Measurements from ENCODE around the gene ACP7.
"Not testable (repeated sequence)": the region's sequence is repeated elsewhere in the genome, so short reads cannot be mapped to it uniquely, and the experiment has no call there.

Gene ACP7

GRCh38 chr19:39087907-39088686, 3.9 kb downstream of the ACP7 start:
- Histone ChIP-seq H3K36me3 (ENCODE audit: control insufficient read depth, low read length) (no peaks in the 10 kb centered on the region), H3K79me2 (ENCODE audit: control insufficient read depth, low read length) (no peaks in the 10 kb centered on the region), H3K9me2 (replicated peaks; ENCODE audit: control insufficient read depth, low read length) (no peaks in the 10 kb centered on the region), H3K27me3 (ENCODE audit: control insufficient read depth, low read length) (peaks cover 11% of the 10 kb centered on the region), H3K9me3 (ENCODE audit: control insufficient read depth, insufficient read depth, low read length) (no peaks in the 10 kb centered on the region), H3K4me1 (ENCODE audit: control insufficient read depth, low read length) (no peaks in the 10 kb centered on the region), H4K20me1 (ENCODE audit: control insufficient read depth, insufficient read depth, low read depth, low read length) (no peaks in the 10 kb centered on the region), H3K27ac (ENCODE audit: low read depth, low read length) (no peak overlapping the region), H3K4me2 (ENCODE audit: low read length) (no peak overlapping the region), H3K4me3 (ENCODE audit: low read length) (no peak overlapping the region), H3F3A (ENCODE audit: control insufficient read depth, insufficient read depth) (no peaks in the 10 kb centered on the region)
- TF ChIP-seq, protein P1, sequence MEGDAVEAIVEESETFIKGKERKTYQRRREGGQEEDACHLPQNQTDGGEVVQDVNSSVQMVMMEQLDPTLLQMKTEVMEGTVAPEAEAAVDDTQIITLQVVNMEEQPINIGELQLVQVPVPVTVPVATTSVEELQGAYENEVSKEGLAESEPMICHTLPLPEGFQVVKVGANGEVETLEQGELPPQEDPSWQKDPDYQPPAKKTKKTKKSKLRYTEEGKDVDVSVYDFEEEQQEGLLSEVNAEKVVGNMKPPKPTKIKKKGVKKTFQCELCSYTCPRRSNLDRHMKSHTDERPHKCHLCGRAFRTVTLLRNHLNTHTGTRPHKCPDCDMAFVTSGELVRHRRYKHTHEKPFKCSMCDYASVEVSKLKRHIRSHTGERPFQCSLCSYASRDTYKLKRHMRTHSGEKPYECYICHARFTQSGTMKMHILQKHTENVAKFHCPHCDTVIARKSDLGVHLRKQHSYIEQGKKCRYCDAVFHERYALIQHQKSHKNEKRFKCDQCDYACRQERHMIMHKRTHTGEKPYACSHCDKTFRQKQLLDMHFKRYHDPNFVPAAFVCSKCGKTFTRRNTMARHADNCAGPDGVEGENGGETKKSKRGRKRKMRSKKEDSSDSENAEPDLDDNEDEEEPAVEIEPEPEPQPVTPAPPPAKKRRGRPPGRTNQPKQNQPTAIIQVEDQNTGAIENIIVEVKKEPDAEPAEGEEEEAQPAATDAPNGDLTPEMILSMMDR (IDR thresholded peaks at IDR 0.05; ENCODE audit: low read depth, low read length, poor library complexity, severe bottlenecking): no peak
- no peak for TF ChIP-seq EZH2phosphoT487 (IDR thresholded peaks at IDR 0.05; ENCODE audit: borderline replicate concordance, low read length)

DNA sequence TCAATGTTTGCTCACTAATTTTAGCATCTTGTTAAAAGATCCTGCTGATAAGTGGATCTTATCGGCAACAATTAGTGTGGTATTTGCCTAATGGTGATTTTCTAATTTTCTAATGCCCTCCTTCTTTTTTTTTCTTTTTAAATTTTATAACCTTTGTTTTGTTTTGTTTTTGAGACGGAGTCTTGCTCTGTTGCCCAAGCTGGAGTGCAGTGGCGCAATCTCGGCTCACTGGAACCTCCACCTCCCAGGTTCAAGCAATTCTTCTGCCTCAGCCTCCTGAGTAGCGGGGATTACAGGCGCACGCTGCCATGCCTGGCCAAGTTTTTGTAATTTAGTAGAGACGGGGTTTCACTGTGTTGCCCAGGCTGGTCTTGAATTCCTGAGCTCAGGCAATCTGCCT, 5.8 kb downstream of the ACP7 start:
- H3K4me2 ChIP-seq (ENCODE audit: low read length); H3K27ac ChIP-seq (ENCODE audit: low read depth, low read length); H3K27me3 ChIP-seq (ENCODE audit: control insufficient read depth, low read length); H3K36me3 ChIP-seq (ENCODE audit: control insufficient read depth, low read length); H4K20me1 ChIP-seq (ENCODE audit: control insufficient read depth, insufficient read depth, low read depth, low read length); H3K9me3 ChIP-seq (ENCODE audit: control insufficient read depth, insufficient read depth, low read length); H3K9me2 ChIP-seq (replicated peaks; ENCODE audit: control insufficient read depth, low read length); H3K4me3 ChIP-seq (ENCODE audit: low read length); H3K4me1 ChIP-seq (ENCODE audit: control insufficient read depth, low read length); H3F3A ChIP-seq (ENCODE audit: control insufficient read depth, insufficient read depth); H3K79me2 ChIP-seq (ENCODE audit: control insufficient read depth, low read length): not testable (repeated sequence)

GRCh38 chr19:39090881-39091280, 6.7 kb downstream of the ACP7 start:
- Histone ChIP-seq H3K9me3 (ENCODE audit: control insufficient read depth, insufficient read depth, low read length) (no peaks in the 10 kb centered on the region), H4K20me1 (ENCODE audit: control insufficient read depth, insufficient read depth, low read depth, low read length) (no peaks in the 10 kb centered on the region), H3K4me2 (ENCODE audit: low read length) (no peak overlapping the region), H3K4me1 (ENCODE audit: control insufficient read depth, low read length) (no peaks in the 10 kb centered on the region), H3K9me2 (replicated peaks; ENCODE audit: control insufficient read depth, low read length) (no peaks in the 10 kb centered on the region), H3K27ac (ENCODE audit: low read depth, low read length) (no peak overlapping the region), H3K36me3 (ENCODE audit: control insufficient read depth, low read length) (no peaks in the 10 kb centered on the region), H3K4me3 (ENCODE audit: low read length) (no peak overlapping the region), H3K79me2 (ENCODE audit: control insufficient read depth, low read length) (no peaks in the 10 kb centered on the region), H3K27me3 (ENCODE audit: control insufficient read depth, low read length) (peaks cover 7% of the 10 kb centered on the region; the same call in 1 of the 2 replicates), H3F3A (ENCODE audit: control insufficient read depth, insufficient read depth) (no peaks in the 10 kb centered on the region)
- TF ChIP-seq EZH2phosphoT487 (IDR thresholded peaks at IDR 0.05; ENCODE audit: borderline replicate concordance, low read length): no peak
- TF ChIP-seq, protein P1 (IDR thresholded peaks at IDR 0.05; ENCODE audit: low read depth, low read length, poor library complexity, severe bottlenecking): no peak

- not testable (repeated sequence) for H3K79me2 ChIP-seq (ENCODE audit: control insufficient read depth, low read length); H3K27me3 ChIP-seq (ENCODE audit: control insufficient read depth, low read length); H3K4me2 ChIP-seq (ENCODE audit: low read length); H4K20me1 ChIP-seq (ENCODE audit: control insufficient read depth, insufficient read depth, low read depth, low read length); H3K4me3 ChIP-seq (ENCODE audit: low read length); H3K9me3 ChIP-seq (ENCODE audit: control insufficient read depth, insufficient read depth, low read length); H3K4me1 ChIP-seq (ENCODE audit: control insufficient read depth, low read length); H3K27ac ChIP-seq (ENCODE audit: low read depth, low read length); H3F3A ChIP-seq (ENCODE audit: control insufficient read depth, insufficient read depth); H3K36me3 ChIP-seq (ENCODE audit: control insufficient read depth, low read length); H3K9me2 ChIP-seq (replicated peaks; ENCODE audit: control insufficient read depth, low read length)
Observed at GRCh38 chr19:39095799-39096540, 11.8 kb downstream of the ACP7 start.
